Upper lobe of right lung (tissue), 1 donor: ENCODE results near the gene FOSL2. TPM values are rescaled to one million over a fixed set of nuclear protein-coding genes. Genes with fewer than 3 reads are reported as not detected.

Source experiments
- ATAC-seq: fragments of 200-7000 bp; cut with Tn5 transposase; one replicate; pipeline ENCODE4 v1.9.1; 2020; ENCODE audit warnings: mild to moderate bottlenecking, moderate library complexity
- DNase-seq: peaks from one replicate; pipeline ENCODE4 v3.0.0-alpha.2; 2020
- H3K27ac ChIP-seq: fragments of 200-600 bp; one replicate; pipeline ENCODE4 v1.8.0; 2022
- H3K27me3 ChIP-seq: fragments of 200-600 bp; one replicate; pipeline ENCODE4 v1.8.0; 2022; ENCODE audit warnings: mild to moderate bottlenecking
- H3K36me3 ChIP-seq: fragments of 200-600 bp; one replicate; pipeline ENCODE4 v1.8.0; 2022
- H3K4me1 ChIP-seq: fragments of 200-600 bp; one replicate; pipeline ENCODE4 v1.8.0; 2022
- H3K4me3 ChIP-seq: fragments of 200-600 bp; one replicate; pipeline ENCODE4 v1.8.0; 2022; ENCODE audit warnings: mild to moderate bottlenecking
- H3K9me3 ChIP-seq: fragments of 200-600 bp; one replicate; pipeline ENCODE4 v1.8.0; 2022
- intact Hi-C: fragments of 100-400 bp; cut with DNase I; formaldehyde crosslinking; loops from one replicate; pipeline ENCODE4 v1.11.0; 2022
- total RNA-seq: library from RNA; stranded (reverse); fragmentation: NEBNext Ultra II Directional; extraction: Animal tissue kit (Norgen Biotek cat#: 25700); gene quantifications from one replicate; pipeline ENCODE4 v1.2.1, GENCODE V29; 2021
- TF ChIP-seq, protein P1 (sequence below): fragments of 200-600 bp; IDR thresholded peaks from one replicate; pipeline ENCODE4 v1.8.0; 2022; ENCODE audit warnings: antibody characterized with exemption
- donor health status: DM: no; HTN: yes; CAD: no; lungs with severe emphysema.

The FOSL2 gene
- total RNA-seq, 1 donor from 2014 or later, result 123 TPM

DNA sequence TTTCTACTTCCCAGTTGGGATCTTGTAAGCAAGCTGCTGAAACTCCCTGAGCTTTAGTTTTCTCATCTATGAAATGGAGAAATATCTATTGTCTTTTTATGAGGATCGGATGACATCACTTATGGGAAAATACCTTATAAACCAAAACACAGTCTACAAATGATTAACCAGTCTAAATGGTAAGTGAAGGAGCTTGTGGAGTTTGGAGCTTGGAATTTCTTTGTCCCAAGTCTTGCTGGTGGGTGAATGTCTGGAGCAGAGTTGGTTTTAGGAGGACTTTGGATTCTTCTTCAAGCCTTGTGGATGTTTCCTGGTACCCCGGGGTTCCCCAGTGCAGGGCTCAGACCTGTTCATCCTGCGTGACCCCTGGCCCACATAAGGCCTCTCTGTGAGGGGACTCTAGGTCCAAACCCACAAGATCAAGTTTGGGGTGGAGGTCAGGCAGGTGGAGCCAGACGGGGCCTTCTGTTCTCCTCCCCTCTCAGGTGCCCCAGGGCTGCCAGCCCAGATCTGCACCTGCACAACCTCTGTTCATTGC, 43.2 kb downstream of the FOSL2 start:
- Histone ChIP-seq H3K27me3 (no peaks in the 10 kb centered on the region), H3K27ac (no peak overlapping the region), H3K4me3 (no peak overlapping the region), H3K36me3 (no peaks in the 10 kb centered on the region), H3K9me3 (no peaks in the 10 kb centered on the region), H3K4me1 (no peaks in the 10 kb centered on the region)
- DNase-seq, result no peak
- no peak for ATAC-seq
- intact Hi-C loops, result no loop called here
- TF ChIP-seq, protein P1, sequence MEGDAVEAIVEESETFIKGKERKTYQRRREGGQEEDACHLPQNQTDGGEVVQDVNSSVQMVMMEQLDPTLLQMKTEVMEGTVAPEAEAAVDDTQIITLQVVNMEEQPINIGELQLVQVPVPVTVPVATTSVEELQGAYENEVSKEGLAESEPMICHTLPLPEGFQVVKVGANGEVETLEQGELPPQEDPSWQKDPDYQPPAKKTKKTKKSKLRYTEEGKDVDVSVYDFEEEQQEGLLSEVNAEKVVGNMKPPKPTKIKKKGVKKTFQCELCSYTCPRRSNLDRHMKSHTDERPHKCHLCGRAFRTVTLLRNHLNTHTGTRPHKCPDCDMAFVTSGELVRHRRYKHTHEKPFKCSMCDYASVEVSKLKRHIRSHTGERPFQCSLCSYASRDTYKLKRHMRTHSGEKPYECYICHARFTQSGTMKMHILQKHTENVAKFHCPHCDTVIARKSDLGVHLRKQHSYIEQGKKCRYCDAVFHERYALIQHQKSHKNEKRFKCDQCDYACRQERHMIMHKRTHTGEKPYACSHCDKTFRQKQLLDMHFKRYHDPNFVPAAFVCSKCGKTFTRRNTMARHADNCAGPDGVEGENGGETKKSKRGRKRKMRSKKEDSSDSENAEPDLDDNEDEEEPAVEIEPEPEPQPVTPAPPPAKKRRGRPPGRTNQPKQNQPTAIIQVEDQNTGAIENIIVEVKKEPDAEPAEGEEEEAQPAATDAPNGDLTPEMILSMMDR, result no peak

DNA sequence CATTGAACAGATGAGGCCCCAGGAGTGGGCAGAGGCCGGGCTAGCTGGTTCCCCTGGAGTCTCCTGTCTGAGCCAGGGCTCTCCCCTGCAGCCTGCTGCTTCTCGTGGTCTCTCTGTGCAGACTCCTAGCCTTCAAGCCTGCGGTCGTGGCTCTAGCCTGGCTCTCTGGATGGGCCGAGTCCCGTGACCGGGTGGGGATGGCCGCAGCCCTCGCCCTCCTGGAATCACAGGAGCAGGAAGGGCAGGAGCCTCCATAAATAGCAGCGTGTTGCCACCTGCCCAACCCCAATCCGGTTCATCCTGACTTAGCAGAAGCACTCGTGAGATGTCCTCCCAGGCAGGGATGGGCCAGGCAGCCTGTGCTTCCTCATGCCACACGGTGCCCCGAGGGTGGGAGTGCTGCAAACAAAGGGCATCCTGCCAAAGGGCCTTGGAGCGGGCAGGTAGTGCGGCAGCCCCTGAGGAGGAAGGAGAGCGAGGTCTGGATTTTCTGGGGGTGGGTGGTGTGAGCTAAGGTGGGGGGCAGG, 43.9 kb downstream of the FOSL2 start:
- DNase-seq (no peak), ATAC-seq (peak; percentile 20)
- TF ChIP-seq, protein P1, result no peak
- H3K27ac ChIP-seq, result no peak overlapping the region
- intact Hi-C loops, result no loop called here
- H3K27me3 ChIP-seq, result no peaks in the 10 kb centered on the region
- no peaks in the 10 kb centered on the region for H3K36me3 ChIP-seq
- H3K4me3 ChIP-seq, result no peak overlapping the region
- H3K4me1 ChIP-seq, result no peaks in the 10 kb centered on the region
- no peaks in the 10 kb centered on the region for H3K9me3 ChIP-seq

DNA sequence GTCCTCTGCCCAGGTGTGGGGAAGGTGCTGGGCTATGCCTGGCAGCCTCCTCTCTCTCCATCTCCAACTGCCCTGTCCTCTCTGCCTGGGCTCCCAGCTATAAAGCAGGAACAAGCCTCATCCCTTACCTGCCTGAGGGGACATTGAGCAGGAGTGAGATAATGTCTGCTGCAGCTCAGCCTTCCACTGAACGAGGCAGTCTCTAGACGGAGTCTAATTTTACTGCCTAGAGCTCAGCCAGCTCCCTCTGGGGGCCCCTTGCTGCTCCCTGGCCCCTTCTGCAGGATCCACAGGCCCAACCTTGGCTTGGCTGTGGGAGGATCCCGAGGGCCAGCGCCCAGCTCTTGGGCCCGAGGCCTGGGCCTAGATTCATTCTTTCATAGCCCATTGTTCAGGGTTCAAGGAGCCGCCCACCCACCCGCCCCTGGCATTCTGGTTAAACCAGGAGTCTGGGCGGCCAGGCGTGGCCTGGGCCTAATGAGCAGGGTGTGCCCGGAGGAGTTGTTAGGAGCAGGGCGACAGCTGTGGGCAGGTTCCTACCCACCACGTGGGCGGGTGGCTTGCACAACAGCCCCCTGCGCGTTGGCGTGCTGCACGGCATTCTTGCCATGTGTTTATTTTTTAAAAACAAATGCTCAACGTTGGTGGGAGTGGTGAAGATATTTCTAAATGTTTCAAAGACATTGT, 44.6 kb downstream of the FOSL2 start:
- ATAC-seq (peak; percentile 85), DNase-seq (peak; percentile 90)
- H3K4me3 ChIP-seq, result no peak overlapping the region
- no peaks in the 10 kb centered on the region for H3K27me3 ChIP-seq
- TF ChIP-seq, protein P1, result no peak
- H3K9me3 ChIP-seq, result no peaks in the 10 kb centered on the region
- no peaks in the 10 kb centered on the region for H3K36me3 ChIP-seq
- H3K27ac ChIP-seq, result no peak overlapping the region
- no peaks in the 10 kb centered on the region for H3K4me1 ChIP-seq
- intact Hi-C loops, result no loop called here

DNA sequence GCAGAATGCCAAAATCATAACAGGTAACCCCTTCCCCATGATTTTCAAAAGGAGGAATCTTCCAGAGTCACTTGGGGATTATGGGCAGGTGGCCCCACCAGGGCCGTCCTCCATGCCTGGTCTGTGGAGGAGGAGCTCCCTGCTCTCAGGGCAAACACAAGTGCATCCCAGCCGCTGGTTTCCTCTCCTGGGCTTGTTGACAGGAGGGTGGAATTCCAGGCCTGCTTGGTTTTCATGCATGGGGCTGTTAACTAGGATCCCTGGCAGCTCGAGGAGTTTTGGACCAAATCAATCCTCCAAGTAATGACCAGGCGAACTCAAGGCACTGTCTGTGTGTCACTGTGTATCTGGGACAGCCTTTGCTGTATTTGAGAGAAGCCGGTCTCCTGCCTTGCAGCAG, 45.3 kb downstream of the FOSL2 start:
- Histone ChIP-seq H3K4me1 (no peaks in the 10 kb centered on the region), H3K27ac (no peak overlapping the region), H3K27me3 (no peaks in the 10 kb centered on the region), H3K9me3 (no peaks in the 10 kb centered on the region), H3K36me3 (no peaks in the 10 kb centered on the region), H3K4me3 (no peak overlapping the region)
- intact Hi-C loops, result no loop called here
- ATAC-seq (no peak), DNase-seq (no peak)
- TF ChIP-seq, protein P1, result no peak

DNA sequence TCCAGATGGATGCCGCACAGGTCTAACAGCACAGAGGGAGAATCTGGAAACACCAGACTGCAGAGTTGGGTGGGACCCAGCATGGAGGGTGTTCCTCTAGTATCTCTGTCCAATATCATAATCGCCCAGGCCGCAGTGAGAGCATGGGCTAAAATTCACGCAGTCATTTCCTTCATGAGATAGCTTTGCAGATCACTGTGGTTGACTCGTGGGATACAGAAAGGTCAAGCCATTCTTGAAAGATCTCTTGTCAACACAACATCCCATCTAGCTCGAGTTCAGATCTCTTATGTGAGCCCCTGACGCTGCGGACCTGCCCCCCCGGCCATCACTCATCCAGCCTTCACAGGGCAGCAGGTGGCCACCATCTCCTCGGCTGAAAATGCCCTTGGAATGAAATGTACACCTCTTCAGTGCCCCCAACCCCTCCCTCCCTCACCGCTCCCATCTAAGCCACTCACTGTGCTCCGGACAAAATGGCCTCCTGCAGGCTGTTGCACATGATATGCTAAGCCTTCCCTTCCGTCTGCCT, 45.9 kb downstream of the FOSL2 start:
- TF ChIP-seq, protein P1, result no peak
- ATAC-seq, result no peak
- intact Hi-C loops, result no loop called here
- H3K9me3 ChIP-seq, result no peaks in the 10 kb centered on the region
- H3K4me3 ChIP-seq, result no peak overlapping the region
- H3K27me3 ChIP-seq, result no peaks in the 10 kb centered on the region
- no peaks in the 10 kb centered on the region for H3K4me1 ChIP-seq
- DNase-seq, result no peak
- no peaks in the 10 kb centered on the region for H3K36me3 ChIP-seq
- no peak overlapping the region for H3K27ac ChIP-seq
